Stimulated activated CD4-positive, alpha-beta T cell treated with anti-CD3 and anti-CD28 coated beads, Interleukin-2, amount 100 ng/mL, for 24 hours (primary cell): ENCODE measurements around the gene RUSC2.
"Not testable (repeated sequence)": the region's sequence is repeated elsewhere in the genome, so short reads cannot be mapped to it uniquely, and the experiment has no call there.

Source experiments
- DNase-seq, 2 donors: peaks; one replicate each; pipeline ENCODE4 v3.0.0-alpha.2; 2020

Gene RUSC2

GRCh38 chr9:35490910-35491465 lies 1.1 kb downstream of the RUSC2 start:
- no peak for DNase-seq

GRCh38 chr9:35493119-35493518 lies 3.2 kb downstream of the RUSC2 start:
- not testable (repeated sequence) for DNase-seq

DNA sequence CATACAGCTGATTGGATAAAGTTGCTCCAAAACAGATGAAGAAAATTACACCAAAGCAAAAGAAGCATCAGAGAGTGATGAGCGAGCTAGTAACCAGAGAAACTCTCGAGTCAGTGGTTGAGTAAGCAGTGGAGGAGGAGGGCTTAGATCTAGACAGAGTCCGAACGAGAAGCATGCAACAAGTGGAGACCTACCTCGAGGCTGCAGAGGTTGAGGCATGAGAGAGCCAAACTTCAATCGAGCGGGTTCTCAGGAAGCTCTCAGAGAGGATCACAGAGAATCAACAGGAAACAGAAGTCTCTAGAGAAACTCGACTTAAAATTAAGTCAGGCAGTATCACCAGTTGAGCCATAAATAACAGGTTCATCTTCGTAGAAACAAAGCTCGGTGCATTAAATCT lies 6.1 kb downstream of the RUSC2 start:
- no peak for DNase-seq

GRCh38 chr9:35498245-35498644 lies 8.3 kb downstream of the RUSC2 start:
- DNase-seq, result not testable (repeated sequence)

- DNase-seq, result no peak
Observed at GRCh38 chr9:35499029-35499700, 9.3 kb downstream of the RUSC2 start.

DNA sequence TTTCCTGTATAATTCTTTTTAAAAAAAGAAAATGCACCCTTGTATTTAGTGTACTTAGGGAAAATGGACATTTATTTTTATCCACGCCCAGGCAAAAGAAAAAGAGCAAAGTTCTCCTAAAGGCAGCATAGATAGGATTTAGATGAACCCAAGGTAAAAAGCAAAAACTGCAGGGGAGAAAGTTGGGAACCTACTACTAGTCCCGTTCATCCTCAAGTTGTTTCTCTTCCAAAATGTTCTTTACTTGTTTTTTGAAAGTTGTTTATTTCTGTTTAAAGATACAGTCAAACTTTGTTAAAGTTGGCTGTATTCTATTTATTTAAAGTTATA lies 9.8 kb downstream of the RUSC2 start:
- DNase-seq, result no peak

GRCh38 chr9:35500130-35500748 lies 10.3 kb downstream of the RUSC2 start:
- DNase-seq, result no peak

DNA sequence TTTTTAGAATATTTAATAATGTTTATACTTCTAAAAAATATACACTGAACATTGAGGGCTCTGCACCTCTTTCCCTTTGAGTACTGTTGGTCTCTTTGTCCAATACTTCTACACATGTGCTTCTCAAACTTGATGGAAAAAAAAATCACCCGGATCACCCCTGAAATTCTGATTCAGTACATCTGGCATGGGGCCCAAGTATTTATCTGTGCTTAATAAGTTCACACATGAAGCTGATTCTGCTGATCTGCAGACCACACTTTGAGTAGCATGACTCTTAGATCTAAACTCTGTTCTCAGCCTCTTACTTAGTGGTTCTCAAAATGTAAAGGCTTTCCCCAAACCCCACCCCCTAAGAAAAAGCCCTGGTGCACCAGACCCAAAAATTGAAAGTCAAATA lies 12.0 kb downstream of the RUSC2 start:
- no peak for DNase-seq

DNA sequence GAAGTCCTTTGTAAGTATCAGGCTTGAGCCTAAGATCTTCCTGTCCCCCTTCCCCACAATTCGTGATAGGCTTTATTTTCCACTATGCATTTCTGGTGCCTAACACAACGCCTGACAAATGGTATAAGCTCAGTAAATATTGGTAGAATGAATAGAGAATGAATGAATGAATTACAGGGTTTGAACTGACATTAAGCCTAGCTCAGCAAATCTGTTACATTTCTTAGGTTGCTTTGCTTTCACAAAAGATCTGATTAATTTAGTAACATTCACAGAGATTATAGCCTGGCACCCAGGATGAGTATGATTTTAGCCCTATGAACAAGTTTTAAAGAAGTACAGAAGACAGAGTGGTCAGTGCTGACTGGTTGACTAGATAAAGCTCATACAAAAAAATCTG lies 16.4 kb downstream of the RUSC2 start:
- no peak for DNase-seq

GRCh38 chr9:35508069-35508468 lies 18.2 kb downstream of the RUSC2 start:
- no peak for DNase-seq

- DNase-seq, result no peak
Observed at GRCh38 chr9:35510383-35510753, 20.5 kb downstream of the RUSC2 start.

GRCh38 chr9:35510754-35511428 lies 21.0 kb downstream of the RUSC2 start:
- no peak for DNase-seq

DNA sequence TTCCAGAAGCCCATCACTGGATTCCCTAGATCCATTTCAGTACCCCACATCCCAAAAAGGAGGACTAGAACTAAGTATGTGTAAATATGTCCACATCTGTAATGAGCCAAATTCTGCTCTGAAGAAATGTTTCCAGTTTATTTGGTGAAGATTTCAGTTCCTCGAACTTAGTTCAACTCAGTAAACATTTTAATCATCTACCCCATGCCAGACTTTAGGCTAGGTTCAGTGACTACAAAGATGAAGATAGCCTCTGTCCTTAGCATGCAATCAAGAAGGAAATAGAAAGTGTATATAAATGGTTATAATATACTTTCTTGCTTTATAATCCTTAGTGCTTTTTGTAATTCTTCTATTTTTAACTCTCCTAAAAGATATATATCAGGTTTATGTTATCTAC lies 21.5 kb downstream of the RUSC2 start:
- DNase-seq, result no peak

DNA sequence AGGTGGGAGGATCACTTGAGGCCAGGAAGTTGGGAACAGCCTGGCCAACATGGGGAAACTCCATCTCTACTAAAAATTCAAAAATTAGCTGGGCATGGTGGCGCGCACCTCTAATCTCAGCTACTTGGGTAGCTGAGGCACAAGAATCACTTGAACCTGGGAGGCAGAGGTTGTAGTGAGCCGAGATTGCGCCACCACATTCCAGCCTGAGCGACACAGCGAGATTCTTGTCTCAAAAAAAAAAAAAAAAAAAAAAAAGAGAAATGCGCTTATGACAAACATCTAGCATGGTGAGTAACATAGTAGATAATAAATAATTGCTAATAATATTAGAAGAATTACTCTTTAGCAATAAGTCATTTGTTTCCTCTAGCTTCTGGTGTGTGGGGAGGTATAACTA lies 25.9 kb downstream of the RUSC2 start:
- no peak for DNase-seq

DNA sequence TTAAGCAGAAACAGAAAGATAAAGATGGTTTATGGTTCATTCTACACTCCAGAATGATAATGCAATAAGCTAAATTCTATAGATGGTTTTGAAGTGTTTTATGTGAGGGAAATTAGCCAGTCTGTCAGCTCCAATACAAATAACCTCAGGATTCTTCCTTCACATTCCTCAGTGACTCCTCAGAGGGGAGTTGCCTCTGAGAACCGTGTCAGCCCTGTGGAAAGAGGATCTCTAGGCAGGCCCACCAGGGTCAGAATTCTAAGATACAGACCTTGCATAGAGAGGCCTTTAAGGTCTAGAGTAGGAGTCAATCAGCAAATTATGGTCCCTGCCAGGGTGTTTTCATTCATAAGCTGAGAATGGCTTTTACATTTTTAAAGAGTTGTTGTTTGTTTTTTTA lies 26.6 kb downstream of the RUSC2 start:
- no peak for DNase-seq

DNA sequence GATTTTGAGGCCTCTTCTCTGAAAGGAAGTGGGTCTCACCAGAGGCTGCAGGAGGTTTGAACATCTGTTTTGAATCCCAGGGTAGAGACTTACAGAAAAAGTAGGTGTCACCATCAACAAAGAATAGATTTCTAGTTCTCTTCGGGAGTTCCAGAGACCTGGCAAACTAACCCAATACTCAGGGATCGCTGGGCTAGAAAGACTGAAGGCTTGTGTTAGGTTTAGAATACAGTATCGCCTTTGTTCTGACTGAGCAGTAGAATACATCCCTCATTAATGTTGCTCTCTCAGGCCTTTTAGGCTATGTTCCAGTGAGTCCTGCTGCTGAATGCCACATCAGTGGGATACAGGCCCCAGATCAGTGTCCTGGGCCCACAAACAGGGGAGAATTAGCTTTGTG lies 27.2 kb downstream of the RUSC2 start:
- no peak for DNase-seq

- no peak for DNase-seq
Observed at GRCh38 chr9:35517552-35518224, 27.8 kb downstream of the RUSC2 start.

GRCh38 chr9:35518225-35518821 lies 28.4 kb downstream of the RUSC2 start:
- DNase-seq, result no peak

GRCh38 chr9:35518981-35519679 lies 29.2 kb downstream of the RUSC2 start:
- no peak for DNase-seq

DNA sequence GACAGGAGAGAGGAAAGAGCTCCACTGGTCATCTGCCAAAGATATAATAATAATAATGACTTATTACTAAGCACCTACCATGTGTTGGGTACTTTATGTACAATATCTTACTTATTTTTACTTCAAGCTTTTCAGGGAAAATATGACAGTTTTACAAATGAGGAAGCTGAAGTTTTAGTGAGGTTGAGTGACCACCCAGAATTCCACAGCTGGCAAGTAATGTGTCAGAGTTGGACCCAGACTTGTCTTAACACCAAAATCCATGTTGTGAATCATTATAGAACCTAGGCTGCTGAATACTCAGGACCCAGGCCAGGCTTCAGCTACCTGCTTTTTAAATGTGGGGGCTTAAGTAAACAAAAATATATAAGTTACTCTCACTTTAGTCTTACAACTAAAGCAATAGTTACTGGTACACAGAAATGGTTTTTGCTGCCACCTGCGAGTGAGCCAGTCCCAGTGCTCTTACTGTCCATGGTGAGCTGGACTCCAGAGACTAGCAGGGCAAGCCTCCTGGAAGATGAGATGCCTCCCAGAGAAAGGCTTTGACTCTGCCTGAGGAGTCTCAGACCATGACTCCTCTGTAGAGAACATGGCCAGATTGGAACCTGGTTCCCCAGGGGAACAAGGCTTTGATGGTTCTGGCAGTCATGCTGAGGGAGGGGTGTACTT lies 29.9 kb downstream of the RUSC2 start:
- DNase-seq, result no peak

DNA sequence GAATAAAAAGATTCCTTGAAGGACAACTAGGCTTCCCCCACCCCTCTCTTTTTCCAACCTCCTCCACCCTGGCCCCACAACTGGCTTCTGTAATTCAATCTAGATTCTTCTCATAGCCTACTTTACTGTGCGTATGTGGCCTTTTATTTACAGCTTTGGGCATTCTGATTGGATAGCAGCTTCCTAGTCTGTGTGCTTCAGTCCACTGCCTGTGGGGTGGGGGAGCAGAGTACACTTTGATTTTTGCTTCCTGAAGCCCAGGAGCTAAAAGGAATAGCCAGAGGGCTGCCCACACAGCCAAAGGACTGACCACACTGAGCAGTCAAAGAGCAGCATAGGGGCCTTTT lies 30.4 kb downstream of the RUSC2 start:
- DNase-seq, result no peak

DNA sequence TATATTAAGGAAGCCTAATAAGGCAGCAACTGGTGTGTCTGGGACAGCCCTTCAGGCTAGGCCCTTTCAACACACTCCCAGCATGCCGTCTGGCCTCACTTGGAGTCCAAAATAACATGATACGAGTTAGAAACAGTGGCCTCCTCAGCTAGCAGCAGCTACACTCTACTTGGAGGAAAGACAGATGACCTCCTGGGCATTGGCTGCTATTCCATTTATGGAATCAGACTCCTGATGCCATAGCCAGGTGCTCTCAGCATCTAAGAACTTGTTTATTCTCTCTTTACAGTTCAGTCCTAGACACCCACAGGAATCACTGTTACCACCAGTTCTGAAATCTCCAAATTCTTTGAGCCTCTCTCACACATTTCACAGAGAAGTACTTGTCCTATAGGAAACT lies 31.8 kb downstream of the RUSC2 start:
- DNase-seq, result no peak
